ENCODE results near the gene CIT.

DNA sequence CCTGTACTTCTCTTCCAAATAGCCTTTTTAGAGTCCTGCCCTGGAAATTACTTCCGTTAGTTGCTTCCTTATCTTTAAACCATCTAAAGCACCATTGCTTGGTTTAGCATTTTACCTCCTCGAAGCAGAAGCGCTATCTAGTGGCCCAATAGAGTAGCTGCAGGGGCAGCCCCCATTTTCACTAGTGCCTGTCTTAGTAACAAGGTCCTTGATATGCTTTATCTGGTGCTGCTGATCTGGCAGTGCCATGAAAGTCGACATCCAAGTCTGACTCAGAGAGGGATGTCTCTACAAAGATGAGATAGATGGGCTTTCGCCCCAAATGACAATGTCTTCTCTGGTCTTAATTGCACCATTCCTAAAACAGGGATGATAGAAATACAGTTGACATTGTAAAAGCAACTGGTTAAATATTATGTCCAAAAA, 25.0 kb upstream of the CIT start:
- TF ChIP-seq, protein P1, sequence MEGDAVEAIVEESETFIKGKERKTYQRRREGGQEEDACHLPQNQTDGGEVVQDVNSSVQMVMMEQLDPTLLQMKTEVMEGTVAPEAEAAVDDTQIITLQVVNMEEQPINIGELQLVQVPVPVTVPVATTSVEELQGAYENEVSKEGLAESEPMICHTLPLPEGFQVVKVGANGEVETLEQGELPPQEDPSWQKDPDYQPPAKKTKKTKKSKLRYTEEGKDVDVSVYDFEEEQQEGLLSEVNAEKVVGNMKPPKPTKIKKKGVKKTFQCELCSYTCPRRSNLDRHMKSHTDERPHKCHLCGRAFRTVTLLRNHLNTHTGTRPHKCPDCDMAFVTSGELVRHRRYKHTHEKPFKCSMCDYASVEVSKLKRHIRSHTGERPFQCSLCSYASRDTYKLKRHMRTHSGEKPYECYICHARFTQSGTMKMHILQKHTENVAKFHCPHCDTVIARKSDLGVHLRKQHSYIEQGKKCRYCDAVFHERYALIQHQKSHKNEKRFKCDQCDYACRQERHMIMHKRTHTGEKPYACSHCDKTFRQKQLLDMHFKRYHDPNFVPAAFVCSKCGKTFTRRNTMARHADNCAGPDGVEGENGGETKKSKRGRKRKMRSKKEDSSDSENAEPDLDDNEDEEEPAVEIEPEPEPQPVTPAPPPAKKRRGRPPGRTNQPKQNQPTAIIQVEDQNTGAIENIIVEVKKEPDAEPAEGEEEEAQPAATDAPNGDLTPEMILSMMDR (IDR thresholded peaks at IDR 0.05): peak in 1 of 4 experiments; percentile 37
- no peak for TF ChIP-seq POLR2A (IDR thresholded peaks at IDR 0.05)
